ENCODE data around the gene CACNA2D1.

CACNA2D1 gene

DNA sequence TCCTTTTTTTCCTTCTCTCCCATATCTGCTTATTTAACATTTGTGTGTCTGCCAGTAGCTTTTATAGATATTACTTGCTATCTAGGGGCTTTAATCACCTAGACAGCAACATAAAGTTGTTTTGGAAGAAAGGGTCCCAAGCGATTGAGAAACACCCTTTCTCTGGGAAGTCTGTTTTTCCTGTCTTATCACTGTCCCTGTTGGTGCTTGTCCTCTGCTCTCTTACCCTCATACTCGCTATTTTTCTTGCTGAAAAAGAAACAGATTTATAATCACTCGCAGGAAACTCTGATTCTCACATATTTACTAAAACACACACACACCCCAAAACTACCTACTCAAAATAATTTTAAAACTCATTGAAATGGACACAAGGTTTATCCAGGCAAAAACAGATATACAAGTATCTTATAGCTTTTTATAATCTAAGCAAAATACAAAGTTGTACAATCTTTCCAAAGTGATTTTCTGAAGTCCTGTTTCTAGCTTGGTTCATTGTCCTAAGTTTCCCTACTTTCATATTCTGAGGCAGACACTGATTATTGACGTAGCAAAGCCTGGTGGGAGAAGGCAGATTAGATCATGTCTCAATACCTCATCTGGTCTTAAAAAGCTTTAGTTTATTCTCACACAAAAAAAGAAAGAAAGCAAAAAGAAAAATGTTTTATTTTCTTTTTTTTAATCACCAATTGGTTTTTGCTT lies 157.3 kb downstream of the CACNA2D1 start:
- DNase-seq (ENCODE audit: low spot score) = no peak

DNA sequence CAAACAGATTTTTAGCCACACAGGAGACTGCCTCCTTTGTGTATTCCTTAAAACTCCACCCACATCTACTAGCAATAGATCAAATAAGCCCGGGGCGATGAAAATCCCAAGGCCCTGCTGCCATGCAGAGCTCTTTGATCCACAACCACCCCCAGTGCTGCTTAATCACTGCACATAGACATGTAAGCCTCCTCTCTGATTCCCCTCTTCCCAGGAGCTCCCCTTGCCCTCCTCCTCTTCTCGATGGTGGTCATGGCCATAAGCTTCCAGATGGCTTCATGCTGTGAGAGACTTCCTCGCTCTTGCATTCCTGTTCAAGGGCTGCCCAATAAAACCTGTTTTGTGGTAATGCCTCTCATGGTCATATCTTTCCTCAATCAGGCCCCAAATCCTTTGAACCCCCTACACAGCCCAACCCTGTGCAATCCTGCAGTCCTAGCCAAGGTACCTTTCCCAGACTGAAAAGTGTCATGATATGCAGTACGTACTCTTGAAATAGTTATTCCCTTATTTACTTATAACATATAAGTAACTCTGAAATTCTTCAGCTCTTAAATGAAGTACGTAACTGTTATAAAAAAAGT lies 158.5 kb downstream of the CACNA2D1 start:
- DNase-seq (ENCODE audit: low spot score) = no peak

DNA sequence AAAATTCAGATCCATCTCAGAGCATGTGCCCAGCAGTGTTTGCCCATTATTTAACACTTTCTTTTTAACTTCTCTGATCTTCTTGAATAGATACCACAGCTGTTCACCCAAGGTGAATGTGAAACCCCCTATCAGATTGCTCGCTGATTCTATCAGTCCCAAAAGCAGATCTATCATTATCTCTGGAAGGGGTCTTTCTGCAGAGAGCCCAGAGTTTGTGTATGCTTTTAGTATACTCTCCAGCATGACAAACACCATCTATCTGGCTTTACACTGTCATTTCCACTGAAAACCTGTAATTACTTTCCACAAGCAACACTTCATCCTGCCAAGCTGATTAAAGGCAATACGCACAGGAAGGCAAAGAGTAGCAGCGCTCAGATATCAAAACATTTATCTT lies 168.2 kb downstream of the CACNA2D1 start:
- no peak for DNase-seq (ENCODE audit: low spot score)

DNA sequence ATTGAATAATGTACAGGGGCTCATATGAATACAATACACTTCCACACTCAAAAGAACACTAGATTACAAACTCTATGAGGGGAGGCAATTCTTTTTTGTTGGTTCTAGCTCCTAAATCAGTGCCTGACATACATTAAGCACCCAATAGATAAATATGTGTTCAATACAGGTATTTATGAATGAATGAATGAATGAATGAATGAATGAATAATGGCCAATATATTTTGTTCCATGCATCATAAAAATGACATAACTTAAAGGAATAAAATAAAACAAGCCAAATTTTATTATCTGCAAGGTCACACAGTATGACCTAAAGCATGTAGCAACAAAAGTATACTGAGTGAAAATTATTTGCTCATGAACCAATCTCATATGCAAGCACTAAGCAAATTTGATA lies 168.9 kb downstream of the CACNA2D1 start:
- DNase-seq (ENCODE audit: low spot score) = no peak

DNA sequence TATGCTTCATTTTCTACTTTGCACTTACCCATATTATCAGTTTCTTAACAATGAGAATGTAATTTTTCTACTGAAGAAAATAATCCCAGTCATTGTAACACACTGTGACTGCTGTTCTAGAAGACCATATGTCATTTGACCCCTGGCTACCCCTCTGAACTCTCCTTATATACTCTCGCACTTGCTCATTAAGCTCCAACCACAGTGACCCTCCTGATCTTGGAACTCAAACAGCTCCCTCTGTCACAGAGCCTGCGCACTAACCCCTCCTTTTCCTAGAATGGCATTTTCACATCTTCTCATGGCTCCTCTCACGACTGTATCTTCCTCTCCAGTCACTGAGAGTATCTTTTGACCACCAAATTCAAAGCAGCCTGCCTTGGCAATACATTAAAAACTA lies 169.7 kb downstream of the CACNA2D1 start:
- DNase-seq (ENCODE audit: low spot score) = no peak

DNA sequence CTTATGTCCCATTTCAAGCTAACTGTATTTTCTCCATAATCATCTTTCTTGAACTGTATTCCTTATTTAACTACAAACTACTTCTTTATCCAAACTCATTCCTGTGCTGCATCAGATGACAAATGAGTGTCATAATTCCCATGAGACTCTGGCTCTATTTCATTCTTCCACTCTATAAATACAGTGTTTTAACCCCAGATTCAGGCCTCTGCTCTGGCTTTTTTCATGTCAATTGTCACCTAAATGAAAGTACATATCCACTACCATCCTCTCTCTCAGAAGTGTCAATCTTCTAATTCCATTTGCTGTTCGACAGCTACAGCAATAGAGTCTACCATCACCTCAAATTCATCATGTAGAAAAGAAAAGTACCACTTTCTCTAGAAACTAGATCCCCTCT lies 172.7 kb downstream of the CACNA2D1 start:
- no peak for DNase-seq (ENCODE audit: low spot score)

DNA sequence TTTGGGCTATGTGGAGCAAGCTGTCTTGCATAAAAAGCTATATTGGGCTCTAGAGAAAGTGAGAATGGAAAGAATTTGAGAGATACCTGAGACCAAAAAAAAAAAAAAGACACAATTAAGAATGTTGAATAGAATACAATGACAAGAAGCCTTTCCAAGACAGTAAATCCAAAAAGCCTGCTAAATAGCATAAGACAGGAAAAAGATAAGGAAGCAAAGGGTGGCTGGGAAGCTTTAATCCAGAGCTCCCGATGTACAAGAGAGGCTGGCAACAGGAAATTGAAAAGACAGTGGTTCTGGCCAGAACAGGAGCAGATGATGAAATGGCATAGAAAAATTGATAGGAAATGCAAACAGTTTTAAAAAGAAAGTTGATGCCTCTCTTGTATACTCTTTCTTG lies 174.9 kb downstream of the CACNA2D1 start:
- DNase-seq (ENCODE audit: low spot score) = no peak

DNA sequence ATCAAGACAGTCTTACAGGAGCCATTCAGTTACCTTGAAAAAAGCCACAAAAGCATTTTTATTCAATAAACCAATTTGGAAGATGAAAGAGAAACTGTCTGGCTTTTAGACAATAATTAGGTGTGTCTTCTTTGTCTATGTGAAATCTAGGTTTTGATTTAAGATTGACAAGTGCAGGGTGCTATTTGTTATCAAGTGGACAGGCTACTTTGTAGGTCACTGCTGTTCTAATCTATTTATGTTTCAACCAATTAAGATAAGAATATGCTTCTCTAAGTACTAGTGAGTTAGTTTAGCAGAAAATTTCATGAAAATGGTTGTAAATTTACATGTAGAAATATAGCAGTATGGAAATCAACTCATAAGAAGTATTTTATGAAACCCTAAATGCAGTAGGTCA lies 177.5 kb downstream of the CACNA2D1 start:
- DNase-seq (ENCODE audit: low spot score) = no peak

DNA sequence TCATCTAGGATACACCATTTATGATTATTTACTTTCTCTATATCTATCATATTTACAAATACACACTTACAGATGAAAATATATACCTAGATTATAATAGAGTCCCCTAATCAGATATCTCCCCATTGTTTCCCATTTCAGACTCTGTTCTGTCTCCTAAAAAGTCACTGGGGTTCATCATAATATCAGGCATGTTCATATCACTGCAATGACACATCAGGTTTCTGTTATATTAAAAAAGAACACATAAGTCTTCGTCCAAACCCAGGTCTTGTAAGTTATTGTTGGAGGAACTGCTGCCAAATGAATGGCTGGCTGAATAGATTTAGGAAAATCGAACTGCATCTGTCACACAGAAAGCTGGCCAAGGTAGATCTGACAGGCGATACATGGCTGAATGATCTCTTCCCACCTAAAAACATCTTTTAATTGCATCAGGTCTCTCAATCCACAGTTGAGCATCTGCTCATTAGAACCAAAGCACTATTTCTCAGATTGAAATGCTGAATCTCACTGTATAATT lies 178.7 kb downstream of the CACNA2D1 start:
- DNase-seq (ENCODE audit: low spot score) = no peak

DNA sequence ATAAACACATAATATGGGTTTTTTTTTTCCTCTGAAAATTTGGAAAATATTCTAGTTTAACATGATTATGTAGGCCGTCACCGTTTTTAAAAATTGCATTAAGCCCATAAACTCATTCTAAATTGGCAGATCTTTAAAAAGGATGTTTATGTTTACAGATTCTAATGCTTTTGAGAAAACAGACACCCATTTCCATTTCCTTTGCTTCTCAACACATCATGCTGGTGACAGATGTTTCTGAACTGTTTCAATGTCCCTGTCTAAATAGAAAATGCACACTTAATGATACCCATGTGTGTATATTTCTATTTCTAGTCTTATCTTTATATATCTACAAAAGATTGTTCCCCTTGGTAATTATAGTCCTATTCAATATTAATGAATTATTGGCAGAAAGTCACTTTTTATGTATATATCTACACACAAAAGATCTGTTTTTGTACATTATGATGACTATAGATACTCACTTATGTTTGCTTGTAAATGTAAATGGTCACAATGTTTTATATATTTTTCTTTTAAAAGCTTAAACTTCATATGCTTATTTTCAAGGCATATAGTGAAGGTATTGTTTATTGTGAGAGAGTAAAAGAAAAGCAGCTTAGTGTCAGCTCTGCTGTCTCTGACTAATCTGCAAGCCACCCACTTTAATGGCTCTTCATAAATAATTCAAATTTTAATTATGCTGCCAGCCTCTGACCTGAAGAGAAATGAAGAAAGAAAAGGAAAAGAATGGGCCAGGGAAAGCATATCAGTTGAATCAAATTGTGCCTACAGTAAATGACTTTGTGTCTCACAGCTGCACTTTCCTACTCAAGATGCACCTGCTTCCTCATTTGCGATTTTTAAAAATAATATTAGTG lies 179.4 kb downstream of the CACNA2D1 start:
- no peak for DNase-seq (ENCODE audit: low spot score)

DNA sequence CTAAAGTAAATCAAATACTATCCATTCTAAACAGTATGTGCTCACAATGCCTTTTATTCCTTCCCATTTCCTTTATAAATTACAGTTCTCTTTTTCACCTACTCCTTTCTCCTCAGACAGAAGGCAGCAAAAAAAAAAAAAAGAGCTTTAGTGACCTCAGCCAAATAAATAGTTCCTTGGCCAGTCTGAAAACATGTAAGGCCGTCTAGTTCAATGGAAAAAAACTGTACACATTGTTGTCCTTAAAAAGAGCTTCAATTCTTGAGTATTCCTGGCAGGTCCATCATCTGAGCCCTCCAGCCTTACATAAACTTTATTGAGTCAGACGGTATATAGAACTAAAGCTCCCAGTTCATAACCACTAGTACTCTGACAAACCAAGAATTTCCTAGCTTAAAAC lies 185.4 kb downstream of the CACNA2D1 start:
- no peak for DNase-seq (ENCODE audit: low spot score)

DNA sequence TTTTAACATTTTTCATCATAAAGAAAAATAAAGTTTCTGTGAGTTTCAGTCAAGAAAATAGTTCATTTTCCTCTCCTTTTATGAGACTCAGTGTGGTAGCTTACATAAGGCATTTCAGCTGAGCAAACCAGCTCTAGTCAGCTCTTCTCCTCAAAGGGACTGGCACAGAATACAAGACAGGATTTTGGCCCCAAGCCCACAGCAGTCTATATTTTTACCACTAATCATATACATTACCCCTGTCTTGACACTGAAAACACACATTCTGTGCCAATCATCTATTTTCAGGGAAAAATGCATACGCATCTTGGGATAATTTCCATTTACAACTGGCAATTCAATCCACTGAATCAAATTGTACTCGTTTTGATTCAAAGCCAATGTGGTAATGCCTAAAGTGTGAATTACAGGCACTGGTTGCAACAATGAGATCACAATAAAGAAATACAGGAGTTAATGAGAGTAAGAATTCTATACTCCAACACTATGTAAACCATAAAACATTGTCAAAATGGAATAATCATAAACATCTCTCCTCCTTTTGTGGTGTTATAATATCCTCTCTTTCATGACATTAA lies 186.4 kb downstream of the CACNA2D1 start:
- DNase-seq (ENCODE audit: low spot score) = no peak

DNA sequence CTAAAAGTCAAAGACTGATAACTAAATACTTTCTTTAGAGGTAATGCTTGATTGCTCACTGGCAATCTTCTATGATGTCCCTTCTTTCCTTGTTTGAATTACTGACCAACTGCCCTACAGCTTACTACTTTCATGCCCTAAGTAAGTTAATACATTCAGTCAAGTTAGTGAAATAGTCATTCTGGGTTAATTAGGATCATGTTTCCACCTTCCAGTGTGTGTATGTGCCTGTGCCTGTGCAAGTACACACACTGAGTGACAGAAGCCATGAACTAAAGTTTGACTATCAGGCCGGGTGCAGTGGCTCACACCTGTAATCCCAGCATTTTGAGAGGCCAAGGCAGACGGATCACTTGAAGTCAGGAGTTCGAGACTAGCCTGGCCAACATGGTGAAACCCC lies 187.9 kb downstream of the CACNA2D1 start:
- DNase-seq (ENCODE audit: low spot score) = no peak

DNA sequence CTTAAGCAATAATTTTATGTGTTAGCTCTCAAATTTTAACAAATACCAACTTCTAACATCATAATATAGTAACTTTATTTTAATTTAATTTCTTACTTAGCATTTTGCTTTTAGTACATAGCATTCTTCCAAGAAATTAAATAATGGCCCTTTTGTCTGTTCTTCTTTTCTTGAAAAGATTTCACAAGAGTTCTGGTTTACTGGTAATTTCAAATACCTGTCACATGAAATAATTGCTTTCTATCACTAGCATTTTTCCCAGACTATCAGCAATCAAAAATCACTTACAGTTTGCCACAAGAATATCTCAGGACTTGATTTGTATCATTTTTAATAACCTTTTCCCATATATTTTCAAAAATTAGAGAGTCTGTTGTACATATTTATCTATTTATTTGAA lies 193.0 kb downstream of the CACNA2D1 start:
- no peak for DNase-seq (ENCODE audit: low spot score)

DNA sequence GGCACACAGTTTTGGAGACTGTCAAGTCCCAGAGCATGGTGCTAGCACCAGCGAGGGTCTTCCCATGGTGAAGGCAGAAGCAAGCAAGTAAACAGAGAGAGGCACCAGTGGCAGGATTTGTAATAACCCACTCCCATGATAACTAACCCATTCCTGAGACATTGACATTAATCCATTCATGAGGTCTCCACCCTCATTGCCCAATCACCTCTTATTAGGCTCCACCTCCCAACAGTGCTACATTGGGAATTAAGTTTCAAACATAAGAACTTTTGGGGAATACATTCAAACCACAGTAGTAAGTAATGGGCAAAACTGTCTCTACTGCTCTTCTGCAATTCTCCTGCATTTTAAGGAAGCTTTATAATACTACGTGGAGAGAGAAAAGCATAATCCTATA lies 193.6 kb downstream of the CACNA2D1 start:
- DNase-seq (ENCODE audit: low spot score) = no peak

DNA sequence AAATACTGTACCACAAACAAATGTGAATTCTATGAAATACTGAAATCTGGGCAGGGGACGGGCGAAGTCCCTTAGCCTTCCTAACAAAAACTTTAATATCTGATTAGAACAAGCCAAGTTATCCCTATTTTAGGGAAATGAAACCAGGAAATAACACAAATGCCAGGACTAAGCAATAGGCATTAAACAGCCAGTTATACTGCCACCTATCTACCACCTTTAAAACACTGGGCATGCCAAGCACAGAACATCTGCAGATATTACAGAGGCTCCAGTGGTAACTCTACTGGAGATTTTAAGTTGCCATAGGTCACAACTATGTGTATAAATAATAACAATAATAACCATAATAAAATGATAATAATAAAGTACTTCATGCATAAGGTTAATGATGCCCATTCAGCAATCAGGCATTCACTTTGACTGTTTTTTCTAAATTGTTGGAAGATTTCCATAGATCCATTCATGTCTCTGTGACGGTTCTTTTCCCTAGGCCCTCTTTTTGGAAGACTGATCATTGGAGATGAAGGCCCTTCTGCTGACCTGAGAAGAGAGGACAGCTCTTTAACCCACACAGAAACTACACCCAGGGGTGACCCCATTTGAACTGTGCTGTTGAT lies 195.7 kb downstream of the CACNA2D1 start:
- DNase-seq (ENCODE audit: low spot score) = no peak

DNA sequence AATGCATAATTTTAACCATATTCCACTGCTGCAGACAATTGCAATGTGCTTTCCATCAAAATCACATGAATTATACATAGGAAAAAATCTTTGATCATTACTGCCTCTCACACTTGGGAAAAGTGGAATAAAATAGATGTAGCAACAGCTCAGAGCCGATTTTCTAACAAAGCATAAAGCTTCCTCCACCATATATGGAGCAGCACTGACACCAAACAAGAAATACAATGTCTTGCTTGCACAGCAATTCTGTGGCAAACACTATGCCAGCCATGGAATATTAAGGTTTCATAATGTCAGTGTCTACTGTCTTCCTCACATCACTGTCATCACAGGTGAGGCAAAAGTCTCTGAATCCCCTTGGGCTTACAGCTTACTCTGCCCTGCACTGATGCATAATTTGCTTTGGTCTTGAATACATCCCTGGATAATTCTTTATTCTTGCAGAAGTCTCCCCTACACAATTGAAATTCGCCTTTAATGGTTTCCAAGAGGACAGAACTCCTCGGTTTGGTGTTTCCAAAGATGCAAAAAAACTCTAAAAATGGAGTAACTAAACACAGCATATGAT lies 198.5 kb downstream of the CACNA2D1 start:
- no peak for DNase-seq (ENCODE audit: low spot score)

DNA sequence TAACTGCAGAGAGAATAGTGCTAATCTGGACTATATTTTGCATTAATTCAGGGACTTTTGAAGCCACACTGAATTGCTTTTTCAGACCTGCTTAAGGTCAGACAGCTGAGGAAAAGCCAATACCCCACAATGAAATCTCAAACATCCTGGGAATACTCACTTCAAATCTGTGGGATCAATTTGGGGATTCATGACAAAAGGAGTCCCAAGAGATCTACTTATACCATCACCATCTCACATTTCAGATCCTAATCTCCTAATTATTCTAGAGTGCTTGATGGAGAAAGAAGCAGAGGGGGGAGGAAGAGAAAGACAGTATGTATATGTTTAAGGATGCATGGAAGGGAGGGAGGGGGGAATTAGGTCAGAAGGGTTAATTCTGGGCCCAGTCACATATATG lies 202.2 kb downstream of the CACNA2D1 start:
- no peak for DNase-seq (ENCODE audit: low spot score)

DNA sequence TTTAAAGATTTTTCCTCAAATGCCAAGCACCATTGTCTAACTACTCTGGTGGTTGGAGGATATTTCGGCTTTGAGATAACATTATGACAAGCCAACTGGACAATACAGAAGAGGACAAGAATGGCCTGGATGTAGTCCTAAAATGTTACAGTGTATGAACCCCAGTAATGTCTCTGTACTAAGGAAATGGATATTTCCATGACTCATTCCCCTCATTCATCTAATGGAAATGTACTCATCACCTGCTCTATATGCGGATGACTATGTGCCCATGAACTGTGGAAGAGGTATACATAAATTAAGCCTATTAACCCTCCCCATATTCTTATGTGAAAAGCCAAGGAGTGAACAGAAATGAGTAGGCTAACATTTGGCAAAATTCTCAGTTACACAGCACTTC lies 207.9 kb downstream of the CACNA2D1 start:
- DNase-seq (ENCODE audit: low spot score) = no peak

DNA sequence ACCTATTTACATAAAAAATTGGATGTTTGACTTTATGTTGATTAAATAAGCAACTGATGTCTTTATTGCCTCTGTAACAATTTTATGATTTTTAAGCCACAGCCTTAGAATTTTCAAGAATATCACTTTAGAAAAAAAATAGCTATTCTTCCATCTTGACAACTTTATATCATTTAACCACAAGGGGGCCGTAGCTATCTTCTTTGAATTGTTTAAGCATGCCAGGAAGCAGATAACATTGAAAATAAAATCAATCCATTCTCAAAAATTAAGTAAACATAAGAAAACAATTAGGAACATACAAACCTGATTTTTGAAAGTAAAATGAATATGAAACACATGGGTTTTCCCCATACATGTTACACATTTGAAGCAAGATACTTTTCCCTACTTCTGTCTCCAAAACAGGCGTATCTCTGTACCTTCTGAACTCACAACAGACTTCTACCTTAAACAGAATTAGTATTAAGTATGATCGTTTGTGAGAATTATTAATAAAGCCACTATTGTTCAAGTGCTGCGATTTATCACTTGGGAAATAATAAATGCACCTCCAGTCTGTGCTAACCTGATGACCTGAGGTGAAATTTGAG lies 209.0 kb downstream of the CACNA2D1 start:
- peak; percentile 62 for DNase-seq (ENCODE audit: low spot score)

DNA sequence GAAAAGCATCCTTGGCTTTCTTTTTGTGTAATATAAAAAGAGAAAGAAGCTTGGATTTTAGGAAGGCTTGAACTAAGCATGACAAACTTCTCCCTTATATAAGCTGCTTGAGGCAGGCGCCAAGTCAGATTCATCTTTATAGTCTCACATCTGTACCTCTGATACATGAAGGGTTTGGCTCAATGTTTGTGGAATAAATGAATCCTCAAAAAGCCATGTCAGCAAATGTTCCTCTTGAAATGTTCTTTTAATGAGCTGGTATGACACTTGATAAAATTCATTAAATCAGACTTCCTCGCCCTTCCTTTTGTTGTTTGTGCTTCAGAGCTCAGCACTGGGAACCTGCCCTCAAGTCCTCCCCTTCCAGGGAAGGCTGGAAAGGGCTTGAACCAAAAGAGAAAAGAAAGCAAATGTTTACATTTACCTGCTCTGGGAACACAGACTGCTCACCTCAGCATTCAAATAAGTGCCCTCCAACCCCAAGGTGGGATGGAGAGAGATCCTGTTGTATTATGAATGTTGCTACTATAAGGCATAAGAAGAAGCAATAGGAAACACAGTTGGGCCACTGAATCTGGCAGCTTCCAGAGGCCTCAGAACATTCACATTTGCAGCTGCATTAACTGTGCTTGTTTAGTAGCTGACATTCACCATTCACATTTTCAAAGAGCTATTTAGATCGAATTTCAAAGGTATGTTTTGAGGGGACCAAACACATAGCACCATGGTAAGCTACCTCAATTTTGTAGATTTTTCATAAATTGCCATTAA lies 212.6 kb downstream of the CACNA2D1 start:
- DNase-seq (ENCODE audit: low spot score) = no peak

Data from putamen (tissue), 1 donor.